OCI-LY1 (cell line): ENCODE results near the gene DLG1.

ENCODE experiments used
- H2AFZ ChIP-seq: fragments of 200-600 bp; sonication (generic), shearing (Covaris generic); 2 replicates; pipeline ENCODE4 v1.6.0; 2014; ENCODE audit warnings: antibody characterized with exemption, mild to moderate bottlenecking, low read length
- H3F3A ChIP-seq: fragments of 200-600 bp; sonication (generic), shearing (Covaris generic); 2 replicates; pipeline ENCODE4 v1.6.0; 2014; ENCODE audit warnings: mild to moderate bottlenecking, antibody characterized with exemption, low read length, moderate library complexity; ENCODE audit not compliant: insufficient read depth
- H3K27ac ChIP-seq: fragments of 200-600 bp; sonication (generic); 2 replicates; pipeline ENCODE4 v1.5.1; 2014; ENCODE audit warnings: low read length, mixed run types, mild to moderate bottlenecking, low read depth; ENCODE audit not compliant: poor library complexity, severe bottlenecking
- H3K27me3 ChIP-seq: fragments of 200-600 bp; sonication (generic); 2 replicates; pipeline ENCODE4 v1.6.0; 2014; ENCODE audit warnings: antibody characterized with exemption, mild to moderate bottlenecking, low read length, moderate library complexity; ENCODE audit not compliant: insufficient read depth
- H3K36me3 ChIP-seq: fragments of 200-600 bp; sonication (generic); 2 replicates; pipeline ENCODE4 v1.6.1; 2014; ENCODE audit warnings: mild to moderate bottlenecking, antibody characterized with exemption, low read length, moderate library complexity, mixed read lengths; ENCODE audit not compliant: insufficient read depth
- H3K4me1 ChIP-seq: fragments of 200-600 bp; sonication (generic); 2 replicates; pipeline ENCODE4 v1.5.1; 2014; ENCODE audit warnings: mild to moderate bottlenecking, low read length, moderate library complexity; ENCODE audit not compliant: insufficient read depth, severe bottlenecking
- H3K4me2 ChIP-seq: fragments of 200-600 bp; sonication (generic), shearing (Covaris generic); 2 replicates; pipeline ENCODE4 v1.6.1; 2014; ENCODE audit warnings: low read length
- H3K4me3 ChIP-seq: fragments of 200-600 bp; sonication (generic); 2 replicates; pipeline ENCODE4 v1.5.1; 2014; ENCODE audit warnings: low read length, low read depth, mild to moderate bottlenecking, mixed read lengths; ENCODE audit not compliant: poor library complexity, severe bottlenecking
- H3K79me2 ChIP-seq: fragments of 200-600 bp; shearing (Covaris generic); 2 replicates; pipeline ENCODE4 v1.6.1; 2016; ENCODE audit warnings: mixed run types, low read length, mixed read lengths; ENCODE audit not compliant: insufficient read depth
- H3K9ac ChIP-seq: fragments of 200-600 bp; sonication (generic), shearing (Covaris generic); 2 replicates; pipeline ENCODE4 v1.6.1; 2014; ENCODE audit warnings: mild to moderate bottlenecking, low read length, mixed read lengths
- H3K9me2 ChIP-seq: fragments of 200-600 bp; sonication (generic), shearing (Covaris generic); 2 replicates; pipeline ENCODE4 v1.6.1; 2014; ENCODE audit warnings: low read depth, mild to moderate bottlenecking, low read length, mixed read lengths
- H3K9me3 ChIP-seq: fragments of 200-600 bp; shearing (Covaris generic); 2 replicates; pipeline ENCODE4 v1.6.1; 2014; ENCODE audit warnings: low read length, mixed read lengths
- H4K20me1 ChIP-seq: fragments of 200-600 bp; sonication (generic), shearing (Covaris generic); 2 replicates; pipeline ENCODE4 v1.6.0; 2016; ENCODE audit warnings: mild to moderate bottlenecking, low read length; ENCODE audit not compliant: insufficient read depth
- EZH2 ChIP-seq: fragments of 200-600 bp; sonication (generic), shearing (Covaris generic); IDR thresholded peaks from 2 replicates; pipeline ENCODE4 v1.8.0; 2017; ENCODE audit warnings: borderline replicate concordance, mixed run types, mild to moderate bottlenecking, antibody characterized with exemption, low read length, moderate library complexity, mixed read lengths
- TF ChIP-seq, protein P1 (sequence below): fragments of 200-600 bp; sonication (generic), shearing (Covaris generic); IDR thresholded peaks from 2 replicates; pipeline ENCODE4 v1.5.1; 2017; ENCODE audit warnings: mild to moderate bottlenecking, antibody characterized with exemption, low read length, moderate library complexity, mixed read lengths

The DLG1 gene

GRCh38 chr3:197298341-197298944, at the start of gene DLG1:
DLG1 (minus strand) TSS chr3:197298612; CDS start chr3:197297204, 1,408 bp downstream.
- Histone ChIP-seq H3K4me3 (peak within 1 kb of the TSS; percentile 87), H3F3A (peaks cover 10% of the 10 kb centered on the region; the same call in 1 of the 2 replicates), H3K4me2 (peak within 1 kb of the TSS; percentile 85), H3K9ac (peak within 1 kb of the TSS; percentile 80), H3K79me2 (peaks cover 24% of the 10 kb centered on the region; the same call in 1 of the 2 replicates), H2AFZ (peak within 1 kb of the TSS; percentile 88), H3K4me1 (peaks cover 48% of the 10 kb centered on the region), H3K27me3 (no peaks in the 10 kb centered on the region), H4K20me1 (no peaks in the 10 kb centered on the region; the same call in 1 of the 2 replicates), H3K36me3 (peaks cover 28% of the 10 kb centered on the region), H3K9me2 (no peaks in the 10 kb centered on the region), H3K27ac (peak within 1 kb of the TSS; percentile 71), H3K9me3 (no peaks in the 10 kb centered on the region)
- TF ChIP-seq, protein P1, sequence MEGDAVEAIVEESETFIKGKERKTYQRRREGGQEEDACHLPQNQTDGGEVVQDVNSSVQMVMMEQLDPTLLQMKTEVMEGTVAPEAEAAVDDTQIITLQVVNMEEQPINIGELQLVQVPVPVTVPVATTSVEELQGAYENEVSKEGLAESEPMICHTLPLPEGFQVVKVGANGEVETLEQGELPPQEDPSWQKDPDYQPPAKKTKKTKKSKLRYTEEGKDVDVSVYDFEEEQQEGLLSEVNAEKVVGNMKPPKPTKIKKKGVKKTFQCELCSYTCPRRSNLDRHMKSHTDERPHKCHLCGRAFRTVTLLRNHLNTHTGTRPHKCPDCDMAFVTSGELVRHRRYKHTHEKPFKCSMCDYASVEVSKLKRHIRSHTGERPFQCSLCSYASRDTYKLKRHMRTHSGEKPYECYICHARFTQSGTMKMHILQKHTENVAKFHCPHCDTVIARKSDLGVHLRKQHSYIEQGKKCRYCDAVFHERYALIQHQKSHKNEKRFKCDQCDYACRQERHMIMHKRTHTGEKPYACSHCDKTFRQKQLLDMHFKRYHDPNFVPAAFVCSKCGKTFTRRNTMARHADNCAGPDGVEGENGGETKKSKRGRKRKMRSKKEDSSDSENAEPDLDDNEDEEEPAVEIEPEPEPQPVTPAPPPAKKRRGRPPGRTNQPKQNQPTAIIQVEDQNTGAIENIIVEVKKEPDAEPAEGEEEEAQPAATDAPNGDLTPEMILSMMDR, result no peak
- TF ChIP-seq EZH2, result no peak

DNA sequence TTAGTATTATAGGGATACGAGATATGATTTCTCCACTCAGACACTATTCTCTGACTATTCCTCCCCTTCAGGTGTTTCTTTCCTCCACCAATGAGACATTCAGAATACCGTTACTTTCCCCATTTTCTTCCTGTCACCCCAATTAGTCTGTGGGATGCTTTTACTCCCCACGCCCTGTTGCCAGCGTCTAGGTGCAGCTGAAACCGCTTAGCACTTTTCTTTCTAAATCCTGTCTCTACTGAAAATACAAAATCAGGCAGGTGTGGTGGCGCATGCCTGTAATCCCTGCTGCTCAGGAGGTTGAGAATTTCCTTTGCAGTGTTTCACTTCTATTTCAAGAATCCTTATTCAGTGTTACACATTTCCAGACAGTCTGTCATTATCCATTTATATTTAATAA, 49.6 kb upstream of the DLG1 start:
- Histone ChIP-seq H3K9me3 (no peaks in the 10 kb centered on the region), H3K4me3 (no peak overlapping the region), H3K4me2 (no peak overlapping the region), H3K9ac (no peak overlapping the region), H3K27me3 (peaks cover 6% of the 10 kb centered on the region; the same call in 1 of the 2 replicates), H3F3A (no peaks in the 10 kb centered on the region), H3K9me2 (no peaks in the 10 kb centered on the region), H3K79me2 (no peaks in the 10 kb centered on the region), H2AFZ (no peak overlapping the region), H3K4me1 (no peaks in the 10 kb centered on the region), H4K20me1 (no peaks in the 10 kb centered on the region), H3K27ac (no peak overlapping the region), H3K36me3 (no peaks in the 10 kb centered on the region)
- TF ChIP-seq, protein P1, result no peak
- TF ChIP-seq EZH2, result no peak

DNA sequence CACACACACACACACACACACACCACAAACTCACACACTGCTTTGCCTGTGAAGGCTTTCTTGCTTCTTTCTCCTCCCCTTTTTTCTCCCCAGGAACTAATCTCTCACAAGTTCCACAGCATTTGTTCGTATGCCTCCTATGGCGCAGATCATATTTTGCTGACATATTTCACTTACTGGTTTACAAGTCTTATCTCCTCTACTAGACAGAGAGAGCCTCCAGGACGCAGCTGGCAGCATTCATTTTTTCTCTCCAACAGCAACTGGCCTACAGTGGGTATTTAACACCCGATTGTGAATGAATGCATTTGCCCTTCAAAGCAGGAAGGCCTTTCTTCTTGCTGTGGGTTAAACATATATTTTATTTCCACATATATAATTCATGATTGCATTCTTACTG, 47.0 kb upstream of the DLG1 start:
- no peak for TF ChIP-seq EZH2
- no peaks in the 10 kb centered on the region for H3K79me2 ChIP-seq
- no peaks in the 10 kb centered on the region for H4K20me1 ChIP-seq
- H3K9ac ChIP-seq, result no peak overlapping the region
- H3K27me3 ChIP-seq, result no peaks in the 10 kb centered on the region; the same call in 1 of the 2 replicates
- H3K9me3 ChIP-seq, result no peaks in the 10 kb centered on the region
- H3K4me2 ChIP-seq, result no peak overlapping the region
- H3K4me3 ChIP-seq, result no peak overlapping the region
- no peaks in the 10 kb centered on the region for H3K9me2 ChIP-seq
- H3K36me3 ChIP-seq, result no peaks in the 10 kb centered on the region
- H3K27ac ChIP-seq, result no peak overlapping the region
- H3K4me1 ChIP-seq, result no peaks in the 10 kb centered on the region
- H2AFZ ChIP-seq, result no peak overlapping the region
- H3F3A ChIP-seq, result no peaks in the 10 kb centered on the region
